Measurements from ENCODE around the gene CHD1L.

CHD1L gene

GRCh38 chr1:147287133-147287865, 44.8 kb downstream of the CHD1L start:
- no peak for TF ChIP-seq REST (IDR thresholded peaks at IDR 0.05; ENCODE audit: insufficient replicate concordance, low read depth)
- TF ChIP-seq, protein P1, sequence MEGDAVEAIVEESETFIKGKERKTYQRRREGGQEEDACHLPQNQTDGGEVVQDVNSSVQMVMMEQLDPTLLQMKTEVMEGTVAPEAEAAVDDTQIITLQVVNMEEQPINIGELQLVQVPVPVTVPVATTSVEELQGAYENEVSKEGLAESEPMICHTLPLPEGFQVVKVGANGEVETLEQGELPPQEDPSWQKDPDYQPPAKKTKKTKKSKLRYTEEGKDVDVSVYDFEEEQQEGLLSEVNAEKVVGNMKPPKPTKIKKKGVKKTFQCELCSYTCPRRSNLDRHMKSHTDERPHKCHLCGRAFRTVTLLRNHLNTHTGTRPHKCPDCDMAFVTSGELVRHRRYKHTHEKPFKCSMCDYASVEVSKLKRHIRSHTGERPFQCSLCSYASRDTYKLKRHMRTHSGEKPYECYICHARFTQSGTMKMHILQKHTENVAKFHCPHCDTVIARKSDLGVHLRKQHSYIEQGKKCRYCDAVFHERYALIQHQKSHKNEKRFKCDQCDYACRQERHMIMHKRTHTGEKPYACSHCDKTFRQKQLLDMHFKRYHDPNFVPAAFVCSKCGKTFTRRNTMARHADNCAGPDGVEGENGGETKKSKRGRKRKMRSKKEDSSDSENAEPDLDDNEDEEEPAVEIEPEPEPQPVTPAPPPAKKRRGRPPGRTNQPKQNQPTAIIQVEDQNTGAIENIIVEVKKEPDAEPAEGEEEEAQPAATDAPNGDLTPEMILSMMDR (IDR thresholded peaks at IDR 0.05; ENCODE audit: insufficient read depth, low read length): no peak
- no peak for TF ChIP-seq POLR2AphosphoS5 (IDR thresholded peaks at IDR 0.05; ENCODE audit: low read depth)
- no peak for TF ChIP-seq SPI1 (IDR thresholded peaks at IDR 0.05; ENCODE audit: borderline replicate concordance, low read depth)
- H3K4me3 ChIP-seq (replicated peaks; ENCODE audit: insufficient read depth, low read length): no peak overlapping the region
- no peak for DNase-seq (ENCODE audit: low read depth in 1 of 2, low spot score in 1 of 2)

DNA sequence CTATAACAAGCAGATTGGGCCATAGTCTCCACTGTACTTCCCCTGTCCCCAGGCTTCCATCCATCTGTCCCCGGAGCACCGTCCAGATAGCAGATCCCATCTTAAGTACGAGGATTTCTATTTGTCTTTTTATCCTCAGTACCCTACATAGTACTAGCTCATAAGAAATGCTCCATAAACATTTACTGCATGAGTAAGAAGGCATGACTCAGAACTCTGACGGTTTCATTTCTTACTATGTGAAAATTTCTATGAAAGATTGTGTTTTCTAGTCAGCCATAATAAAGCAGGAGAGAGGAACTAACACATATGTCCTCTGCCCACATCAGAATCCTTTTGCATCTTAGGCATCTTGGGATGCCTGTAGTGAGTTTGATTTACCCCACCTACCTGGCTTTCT, 49.5 kb downstream of the CHD1L start:
- Histone ChIP-seq H3K27ac (replicated peaks) (no peak overlapping the region), H3K27me3 (ENCODE audit: insufficient read depth, poor library complexity, severe bottlenecking) (no peaks in the 10 kb centered on the region), H3K4me3 (replicated peaks; ENCODE audit: insufficient read depth, low read length) (no peak overlapping the region)
- TF ChIP-seq, protein P1 (IDR thresholded peaks at IDR 0.05; ENCODE audit: insufficient read depth, low read length): no peak
- TF ChIP-seq POLR2AphosphoS5 (IDR thresholded peaks at IDR 0.05; ENCODE audit: low read depth) (no peak), GABPA (IDR thresholded peaks at IDR 0.05; ENCODE audit: low read depth) (no peak), SPI1 (IDR thresholded peaks at IDR 0.05; ENCODE audit: borderline replicate concordance, low read depth) (no peak)
- no peak for DNase-seq (ENCODE audit: low read depth in 1 of 2, low spot score in 1 of 2)

More at GRCh38 chr1:147287133-147287865, 44.8 kb downstream of the CHD1L start:
- no peak overlapping the region for H3K27ac ChIP-seq (replicated peaks)
- H3K27me3 ChIP-seq (ENCODE audit: insufficient read depth, poor library complexity, severe bottlenecking): no peaks in the 10 kb centered on the region

DNA sequence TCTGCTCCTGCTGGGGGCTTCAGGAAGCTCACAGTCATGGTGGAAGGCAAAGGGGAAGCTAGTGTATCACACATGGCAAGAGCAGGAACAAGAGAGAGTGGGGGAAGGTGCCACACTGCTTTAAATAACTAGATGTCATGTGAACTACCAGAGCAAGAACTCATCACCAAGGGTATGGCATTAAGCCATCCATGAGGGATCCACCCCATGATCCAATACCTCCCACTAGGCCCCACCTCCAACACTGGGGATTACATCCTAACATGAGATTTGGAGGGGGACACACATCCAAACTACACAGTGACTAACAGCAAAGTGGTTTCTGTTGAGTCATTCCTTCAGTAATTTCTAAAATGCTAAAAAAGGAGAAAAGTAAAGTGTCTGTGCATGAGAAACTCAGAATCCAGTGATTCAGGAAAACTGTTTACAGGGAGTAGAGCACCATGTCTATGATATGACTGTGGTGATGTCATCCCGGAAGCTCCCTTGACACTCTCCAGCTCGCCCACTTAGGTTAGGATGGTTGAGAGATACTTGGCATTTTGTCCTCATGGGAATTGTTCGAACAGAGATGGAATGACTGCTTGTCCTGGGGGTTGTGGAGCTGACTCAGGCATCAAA, 50.3 kb downstream of the CHD1L start:
- DNase-seq (ENCODE audit: low read depth in 1 of 2, low spot score in 1 of 2): peak in 1 of 2 experiments; percentile 4
- Histone ChIP-seq H3K4me3 (replicated peaks; ENCODE audit: insufficient read depth, low read length) (no peak overlapping the region), H3K27ac (replicated peaks) (no peak overlapping the region), H3K27me3 (ENCODE audit: insufficient read depth, poor library complexity, severe bottlenecking) (no peaks in the 10 kb centered on the region)
- TF ChIP-seq SPI1 (IDR thresholded peaks at IDR 0.05; ENCODE audit: borderline replicate concordance, low read depth) (no peak), POLR2AphosphoS5 (IDR thresholded peaks at IDR 0.05; ENCODE audit: low read depth) (no peak), GABPA (IDR thresholded peaks at IDR 0.05; ENCODE audit: low read depth) (no peak), REST (IDR thresholded peaks at IDR 0.05; ENCODE audit: insufficient replicate concordance, low read depth) (no peak)
- TF ChIP-seq, protein P1 (IDR thresholded peaks at IDR 0.05; ENCODE audit: insufficient read depth, low read length): no peak
